Stomach (tissue), 4 donors: Measurements from ENCODE around the gene AFTPH.

Source experiments
- CTCF ChIP-seq, 7 experiments: fragments of 450-650 bp in 4 of 7; fragments of 200-600 bp in 3 of 7; sonication (generic) in 3 of 7; IDR thresholded peaks; one replicate each; pipeline ENCODE4 v1.5.1; 2016 to 2019; ENCODE audit warnings: antibody characterized with exemption in 7 of 7, control low read depth in 2 of 7, mild to moderate bottlenecking in 1 of 7
- POLR2A ChIP-seq, 4 donors: fragments of 450-650 bp; IDR thresholded peaks; one replicate each; pipeline ENCODE4 v1.6.1; 2016; ENCODE audit warnings: antibody characterized with exemption in 4 of 4, control low read depth in 2 of 4, mild to moderate bottlenecking in 1 of 4, moderate library complexity in 1 of 4

- TF ChIP-seq CTCF (IDR thresholded peaks at IDR 0.05) (no peak), POLR2A (IDR thresholded peaks at IDR 0.05) (no peak)
Observed at GRCh38 chr2:64629329-64629781, 105.2 kb downstream of the AFTPH start.
